GM21786 (cell line): Measurements from ENCODE around the gene PSMB3.

ENCODE experiments used
- ATAC-seq: cut with Tn5 transposase; IDR thresholded peaks from one replicate; pipeline ENCODE4 v1.9.1; 2021; ENCODE audit not compliant: unreplicated experiment

The PSMB3 gene

DNA sequence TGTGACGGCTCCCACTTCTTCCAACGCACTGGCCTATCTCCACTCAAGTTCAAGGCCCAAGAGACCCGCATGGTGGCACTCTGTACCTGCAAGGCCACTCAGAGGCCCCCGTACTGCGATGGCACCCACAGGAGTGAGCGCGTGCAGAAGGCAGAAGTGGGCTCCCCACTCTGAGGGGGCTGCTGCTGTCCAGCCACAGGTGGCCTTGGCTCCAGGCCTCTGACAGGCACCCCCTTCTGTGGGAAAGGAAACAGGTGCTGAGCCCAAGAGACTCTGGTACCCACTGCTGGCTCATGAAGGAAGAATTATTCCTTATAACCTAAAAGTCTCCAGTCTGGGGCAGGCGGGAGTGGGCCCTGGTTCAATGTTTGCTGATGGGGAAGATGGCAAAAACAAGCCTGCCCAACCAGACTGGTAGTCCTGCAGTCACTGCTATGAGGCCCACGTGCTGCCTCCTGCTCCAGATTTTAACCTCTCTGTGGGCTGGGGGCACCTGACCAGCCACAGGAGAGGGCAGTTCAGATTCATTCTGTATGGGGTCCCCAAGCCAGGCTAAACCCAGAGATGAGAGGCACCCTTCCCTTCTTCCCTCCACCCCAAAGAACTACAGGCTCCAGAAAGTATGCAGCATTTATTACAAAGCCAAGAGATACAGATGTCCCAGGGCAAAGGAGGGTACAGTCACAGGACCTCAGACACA lies 19.1 kb upstream of the PSMB3 start:
- no peak for ATAC-seq

DNA sequence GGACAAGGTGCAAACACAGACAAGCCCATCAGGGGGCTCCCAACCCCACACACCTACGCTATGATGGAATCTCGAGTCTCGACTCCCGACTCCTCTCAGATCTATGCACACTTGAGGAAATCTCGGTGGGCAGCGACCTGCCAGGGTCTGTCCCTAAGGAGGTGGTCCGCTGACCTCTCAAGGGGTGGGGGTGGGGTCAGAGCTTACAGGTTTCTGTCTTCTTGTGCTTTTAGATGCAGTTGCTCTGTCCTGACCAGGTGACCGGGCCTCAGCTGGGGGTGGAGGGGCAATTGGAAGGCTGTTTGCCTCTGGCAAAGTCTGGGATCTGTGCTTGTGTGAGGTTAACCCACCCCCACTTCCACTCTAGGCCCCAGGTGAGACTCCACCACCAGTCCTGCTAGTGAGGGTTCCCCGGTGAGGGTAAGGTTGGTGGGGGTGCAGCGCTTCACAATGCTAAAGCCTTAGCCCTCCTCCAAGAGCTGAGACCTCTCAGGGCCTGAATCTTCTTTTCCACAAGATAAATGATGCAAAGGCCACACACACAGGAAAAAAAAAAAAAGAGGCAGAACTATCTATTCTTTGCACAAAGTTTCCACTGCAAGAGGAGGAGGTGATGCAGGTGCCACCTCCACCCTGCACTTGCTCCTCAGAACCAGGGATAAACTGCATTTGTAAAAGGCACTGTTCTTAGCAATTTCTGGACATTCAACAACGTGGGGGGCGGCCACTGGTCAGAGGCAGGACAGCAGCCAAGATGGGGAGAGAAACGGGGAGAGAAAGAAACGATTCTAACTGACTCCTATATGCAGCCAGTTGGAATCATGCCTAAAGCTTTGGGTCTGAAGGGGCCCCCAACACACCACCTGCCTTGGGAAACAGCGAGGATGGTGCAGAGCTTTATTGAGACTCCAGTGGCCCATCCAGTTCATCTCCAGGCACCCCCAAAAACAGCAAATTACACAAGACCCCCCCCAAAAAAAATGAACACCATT lies 18.3 kb upstream of the PSMB3 start:
- no peak for ATAC-seq

GRCh38 chr17:38735161-38735997 lies 17.2 kb upstream of the PSMB3 start:
- no peak for ATAC-seq

DNA sequence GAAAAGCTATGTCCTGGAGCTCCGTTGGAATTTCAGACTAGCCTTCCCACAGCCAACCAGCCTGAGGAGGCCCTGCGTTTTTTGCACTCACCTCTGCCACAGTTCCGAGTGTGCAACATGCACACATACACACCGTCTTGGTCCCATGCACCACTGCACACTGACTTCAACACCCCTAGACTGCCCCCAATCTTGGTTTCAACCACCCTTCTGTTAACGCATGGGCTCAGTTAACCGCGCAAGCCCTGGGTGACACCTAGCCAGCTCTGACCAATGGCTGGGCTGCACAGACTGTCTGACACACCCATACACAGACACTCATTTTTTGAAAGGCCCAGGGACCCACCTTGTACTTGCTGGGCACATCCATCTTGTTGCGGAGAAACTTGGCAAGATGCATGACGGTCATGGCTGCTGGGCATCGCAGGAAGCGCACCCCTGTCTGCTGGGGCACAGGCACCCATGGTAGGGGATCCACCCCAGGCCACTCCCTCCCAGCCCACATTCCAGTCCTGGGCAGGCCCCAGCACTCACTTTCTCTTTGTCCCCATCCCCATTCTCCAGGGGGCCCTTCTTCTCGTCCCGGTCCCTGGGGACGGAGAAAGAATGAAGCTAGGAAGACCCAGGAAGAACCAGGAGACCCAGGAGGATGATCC lies 14.4 kb upstream of the PSMB3 start:
- no peak for ATAC-seq

DNA sequence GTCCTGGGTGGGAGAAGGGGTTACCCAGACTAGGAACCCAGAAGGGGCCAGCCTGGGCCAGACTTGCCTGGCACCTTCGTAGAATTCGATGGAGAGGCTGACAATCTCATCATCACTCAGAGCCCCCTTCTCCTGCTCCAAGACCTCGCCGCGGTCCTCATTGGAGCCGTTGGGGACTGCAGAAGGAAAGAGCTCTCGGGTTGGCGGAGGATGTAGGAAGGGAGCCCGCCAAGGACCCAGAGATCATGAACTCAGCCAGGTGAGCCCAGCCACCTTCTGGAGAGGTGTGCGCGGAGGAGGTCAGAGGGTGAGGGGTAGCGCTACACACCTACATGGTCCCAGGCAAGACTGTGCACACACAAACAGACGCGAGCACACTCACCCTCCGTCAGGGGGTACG lies 13.9 kb upstream of the PSMB3 start:
- ATAC-seq: no peak

DNA sequence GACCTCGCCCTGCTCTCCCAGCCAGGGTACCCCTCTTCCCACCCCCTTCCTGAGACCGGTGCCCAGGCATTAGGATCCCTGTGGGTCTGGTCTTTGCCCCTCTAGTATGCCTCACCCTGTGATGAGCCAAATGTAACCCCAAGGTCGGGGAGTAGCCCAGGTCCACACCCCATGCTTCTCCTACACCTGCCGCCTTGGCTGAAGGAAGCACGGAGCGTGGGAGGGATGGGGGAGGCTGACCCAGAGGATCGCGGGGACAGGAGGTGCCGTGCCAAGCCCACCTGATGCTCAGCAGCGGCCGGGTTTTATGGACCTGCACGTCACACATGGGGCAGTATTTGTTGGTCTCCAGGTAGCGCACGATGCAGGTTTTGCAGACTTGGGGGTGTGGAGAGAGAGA lies 13.2 kb upstream of the PSMB3 start:
- no peak for ATAC-seq

- no peak for ATAC-seq
These were observed 12.5 kb upstream of the PSMB3 start for GRCh38 chr17:38740044-38740443.

GRCh38 chr17:38740806-38741205 lies 11.7 kb upstream of the PSMB3 start:
- ATAC-seq: no peak

DNA sequence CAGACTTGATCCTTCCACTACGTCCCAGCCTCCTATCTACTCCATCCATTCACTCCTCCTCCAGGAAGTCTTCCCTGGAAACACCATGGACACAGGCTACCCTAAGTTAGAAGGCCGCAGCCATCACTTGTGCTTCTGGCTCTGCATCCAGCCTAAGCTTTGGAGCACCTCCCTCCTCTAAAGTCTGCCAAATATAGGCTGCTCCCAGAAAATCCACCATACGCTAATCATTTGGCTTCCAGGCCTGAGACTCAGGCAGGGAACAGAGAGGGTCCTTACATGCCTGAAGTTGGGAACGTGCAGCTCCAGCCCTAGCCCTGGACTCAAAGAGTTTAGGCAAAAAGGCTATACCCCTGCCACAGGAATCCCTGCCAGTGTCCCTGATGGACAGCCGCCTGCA lies 11.1 kb upstream of the PSMB3 start:
- no peak for ATAC-seq

- no peak for ATAC-seq
These were observed 10.6 kb upstream of the PSMB3 start for GRCh38 chr17:38741921-38742410.

GRCh38 chr17:38742411-38743308 lies 9.9 kb upstream of the PSMB3 start:
- ATAC-seq: no peak

DNA sequence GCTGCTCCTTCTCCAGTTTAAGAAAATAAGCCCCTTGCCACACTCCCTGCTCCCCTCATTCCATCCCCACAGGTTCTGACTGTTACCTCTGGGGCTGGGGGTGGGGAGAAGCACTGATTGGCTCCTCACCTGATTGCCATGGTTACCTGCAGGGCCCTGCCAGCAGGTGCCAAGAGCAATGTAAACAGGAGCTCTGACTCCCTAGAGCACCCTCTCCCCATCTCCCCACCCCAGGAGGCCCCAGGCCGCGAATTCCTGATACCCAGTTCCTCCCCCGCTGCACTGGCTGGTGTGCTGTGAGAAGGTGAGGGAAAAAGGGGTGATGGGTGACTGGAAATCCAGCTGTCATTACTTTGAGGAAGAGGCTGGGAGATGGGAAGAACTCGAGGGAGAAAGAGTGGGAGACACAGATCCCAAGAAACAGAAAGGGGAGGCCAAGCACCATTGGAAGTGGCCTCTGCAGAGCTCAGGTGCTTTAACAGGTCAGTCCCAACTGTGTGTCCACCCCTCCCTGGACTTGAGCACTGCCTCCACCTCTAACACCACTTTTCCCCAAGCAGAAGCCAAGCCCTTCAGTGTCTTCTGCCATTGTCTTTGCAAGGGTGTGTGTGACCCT lies 8.9 kb upstream of the PSMB3 start:
- ATAC-seq: no peak

GRCh38 chr17:38745545-38745944 lies 7.0 kb upstream of the PSMB3 start:
- ATAC-seq: no peak

GRCh38 chr17:38746004-38746848 lies 6.3 kb upstream of the PSMB3 start:
- ATAC-seq: no peak

DNA sequence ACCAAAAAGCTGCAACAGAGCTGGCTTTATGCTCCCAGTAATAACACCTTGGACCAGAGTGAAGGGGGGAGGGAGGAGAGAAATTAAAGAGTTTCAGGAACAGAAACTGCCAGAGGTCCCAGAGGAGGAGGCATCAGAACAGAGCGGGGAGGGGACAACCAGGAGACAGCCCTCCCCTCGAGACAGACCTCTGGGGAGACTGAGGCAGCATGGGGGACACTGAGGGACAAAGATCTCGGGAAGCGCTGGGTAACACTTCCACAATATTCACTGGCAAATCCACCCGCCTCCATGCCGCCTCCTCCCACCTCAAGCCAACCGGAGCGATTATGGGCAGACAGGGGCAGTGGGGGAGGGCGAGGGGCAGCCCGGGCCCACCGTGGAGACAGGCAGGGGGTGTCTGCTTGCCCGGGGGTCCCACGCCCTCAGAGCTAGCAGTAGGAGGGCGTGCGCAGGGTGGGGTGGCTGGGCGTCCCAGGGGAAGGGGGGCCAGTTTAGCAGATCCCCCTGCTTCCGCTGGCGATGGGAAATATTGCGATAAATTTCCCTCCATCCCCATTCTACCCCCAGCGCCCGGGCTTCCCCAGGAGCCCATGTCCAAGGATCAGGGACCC lies 5.6 kb upstream of the PSMB3 start:
- no peak for ATAC-seq

GRCh38 chr17:38747463-38748148 lies 4.9 kb upstream of the PSMB3 start:
- no peak for ATAC-seq

- no peak for ATAC-seq
These were observed 4.2 kb upstream of the PSMB3 start, which contains the start of gene PCGF2 for GRCh38 chr17:38748149-38748891. Gene PCGF2 (minus strand): TSS chr17:38748336. CDS start chr17:38740402, 7,934 bp downstream.
